Occipital lobe (tissue), 2 donors: ENCODE measurements around the gene SPON1. TPM values are rescaled to one million over a fixed set of nuclear protein-coding genes. Genes with fewer than 3 reads are reported as not detected.
"Not testable (repeated sequence)": the region's sequence is repeated elsewhere in the genome, so short reads cannot be mapped to it uniquely, and the experiment has no call there.

Source experiments
- DNase-seq: peaks from one replicate; lab custom pipeline; 2025; lab: John Stamatoyannopoulos, UW
- total RNA-seq: library from RNA; depleted of rRNA; stranded (reverse); fragments of >200 nt; gene quantifications from one replicate; pipeline ENCODE4 v1.2.3, GENCODE V29; 2014

Gene SPON1
- total RNA-seq, 1 donor from 2014 or later = 31.5 TPM

- no peak for DNase-seq
These were observed 156.8 kb downstream of the SPON1 start for GRCh38 chr11:14119357-14119756.

GRCh38 chr11:14124350-14124749, 161.8 kb downstream of the SPON1 start:
- DNase-seq = no peak

- no peak for DNase-seq
These were observed 162.4 kb downstream of the SPON1 start for GRCh38 chr11:14124886-14125285.

GRCh38 chr11:14125529-14125928, 163.0 kb downstream of the SPON1 start:
- DNase-seq = no peak

GRCh38 chr11:14127679-14128078, 165.2 kb downstream of the SPON1 start:
- no peak for DNase-seq

- no peak for DNase-seq
These were observed 169.8 kb downstream of the SPON1 start for GRCh38 chr11:14132312-14132711.

GRCh38 chr11:14133381-14133780, 170.9 kb downstream of the SPON1 start:
- no peak for DNase-seq

GRCh38 chr11:14136561-14136960, 174.0 kb downstream of the SPON1 start:
- no peak for DNase-seq

GRCh38 chr11:14137284-14137683, 174.8 kb downstream of the SPON1 start:
- DNase-seq = no peak

- DNase-seq = no peak
These were observed 178.5 kb downstream of the SPON1 start for GRCh38 chr11:14140991-14141390.

- DNase-seq = no peak
These were observed 179.2 kb downstream of the SPON1 start for GRCh38 chr11:14141676-14142075.

- no peak for DNase-seq
These were observed 182.4 kb downstream of the SPON1 start for GRCh38 chr11:14144934-14145333.

GRCh38 chr11:14148653-14149273, 186.2 kb downstream of the SPON1 start:
- no peak for DNase-seq

GRCh38 chr11:14149683-14150082, 187.2 kb downstream of the SPON1 start:
- no peak for DNase-seq

- DNase-seq = no peak
These were observed 188.4 kb downstream of the SPON1 start for GRCh38 chr11:14150878-14151277.

GRCh38 chr11:14154103-14154502, 191.6 kb downstream of the SPON1 start:
- not testable (repeated sequence) for DNase-seq

GRCh38 chr11:14158393-14158792, 195.9 kb downstream of the SPON1 start:
- no peak for DNase-seq

GRCh38 chr11:14163576-14163975, 201.1 kb downstream of the SPON1 start:
- DNase-seq = no peak

- not testable (repeated sequence) for DNase-seq
These were observed 211.2 kb downstream of the SPON1 start for GRCh38 chr11:14173679-14174078.

- DNase-seq = no peak
These were observed 216.7 kb downstream of the SPON1 start for GRCh38 chr11:14179116-14179820.

- no peak for DNase-seq
These were observed 218.6 kb downstream of the SPON1 start for GRCh38 chr11:14181121-14181520.

- no peak for DNase-seq
These were observed 220.4 kb downstream of the SPON1 start for GRCh38 chr11:14182833-14183364.
